Right renal pelvis (tissue), 4 donors: Measurements from ENCODE around the gene BCKDK. TPM values are rescaled to one million over a fixed set of nuclear protein-coding genes. Genes with fewer than 3 reads are reported as not detected.
"Not testable (repeated sequence)": the region's sequence is repeated elsewhere in the genome, so short reads cannot be mapped to it uniquely, and the experiment has no call there.

Experiments used
- DNase-seq, 4 donors: peaks; one replicate each; pipeline ENCODE4 v3.0.0-alpha.2; 2013; ENCODE audit warnings: low read depth in 4 of 4, low spot score in 3 of 4, missing footprints in 1 of 4
- polyA plus RNA-seq, 4 donors: library from polyadenylated mRNA; unstranded; fragments of 120-200 nt; gene quantifications; one replicate each; pipeline ENCODE4 v1.2.1, GENCODE V29; 2013; ENCODE audit not compliant: insufficient read length in 4 of 4

Gene BCKDK
- polyA plus RNA-seq, 4 donors: 32.9 to 50.8 (median 35.8) TPM

GRCh38 chr16:31093132-31093703 is 15.0 kb upstream of the BCKDK start:
- no peak for DNase-seq

GRCh38 chr16:31094088-31094423 is 14.1 kb upstream of the BCKDK start:
- no peak for DNase-seq

- peak; percentile 80 to 90 (median 82) for DNase-seq
These were observed 13.6 kb upstream of the BCKDK start, which contains the start of gene VKORC1 for GRCh38 chr16:31094424-31095120. TSS of gene VKORC1 (minus strand) at chr16:31094797. CDS start at chr16:31094729, 68 bp downstream.

GRCh38 chr16:31099860-31100638 is 8.1 kb upstream of the BCKDK start:
- no peak for DNase-seq

- DNase-seq: not testable (repeated sequence)
These were observed 7.1 kb upstream of the BCKDK start for GRCh38 chr16:31100876-31101641.

- peak in 1 of 4 donors; percentile 38 for DNase-seq
These were observed 2.4 kb upstream of the BCKDK start for GRCh38 chr16:31105677-31106213.

GRCh38 chr16:31106509-31107464 is 1.4 kb upstream of the BCKDK start:
- DNase-seq: no peak

- DNase-seq: no peak
These were observed 720 bp upstream of the BCKDK start for GRCh38 chr16:31107465-31107867.

- no peak for DNase-seq
These were observed 790 bp downstream of the BCKDK start for GRCh38 chr16:31108794-31109558.

GRCh38 chr16:31109622-31110021 is 1.4 kb downstream of the BCKDK start:
- DNase-seq: no peak

GRCh38 chr16:31110106-31111034 is 2.2 kb downstream of the BCKDK start:
- no peak for DNase-seq

- DNase-seq: no peak
These were observed 3.8 kb downstream of the BCKDK start for GRCh38 chr16:31111881-31112466.

GRCh38 chr16:31112711-31113110 is 4.5 kb downstream of the BCKDK start:
- no peak for DNase-seq

- no peak for DNase-seq
These were observed 5.2 kb downstream of the BCKDK start for GRCh38 chr16:31113121-31114120.

GRCh38 chr16:31114468-31114867 is 6.3 kb downstream of the BCKDK start:
- DNase-seq: no peak
